ENCODE data around the gene ZC3H7A.

- TF ChIP-seq CTCF (conservative IDR thresholded peaks at IDR 0.05 in 1 of 2, IDR thresholded peaks at IDR 0.05 in 1 of 2; ENCODE audit: low read depth in 1 of 2, low read length in 2 of 2) = no peak
- TF ChIP-seq EZH2 (IDR thresholded peaks at IDR 0.05; ENCODE audit: low read length, missing control alignments) = no peak
These were observed 5.8 kb downstream of the ZC3H7A start for GRCh38 chr16:11791144-11791828.
